Activated CD8-positive, alpha-beta memory T cell treated with anti-CD3 and anti-CD28 coated beads for 4 hours (primary cell): Measurements from ENCODE around the gene SLC6A20.

Source experiments
- DNase-seq, 2 donors: peaks; one replicate each; pipeline ENCODE4 v3.0.0-alpha.2; 2020; ENCODE audit warnings: low read depth in 2 of 2

SLC6A20 gene

DNA sequence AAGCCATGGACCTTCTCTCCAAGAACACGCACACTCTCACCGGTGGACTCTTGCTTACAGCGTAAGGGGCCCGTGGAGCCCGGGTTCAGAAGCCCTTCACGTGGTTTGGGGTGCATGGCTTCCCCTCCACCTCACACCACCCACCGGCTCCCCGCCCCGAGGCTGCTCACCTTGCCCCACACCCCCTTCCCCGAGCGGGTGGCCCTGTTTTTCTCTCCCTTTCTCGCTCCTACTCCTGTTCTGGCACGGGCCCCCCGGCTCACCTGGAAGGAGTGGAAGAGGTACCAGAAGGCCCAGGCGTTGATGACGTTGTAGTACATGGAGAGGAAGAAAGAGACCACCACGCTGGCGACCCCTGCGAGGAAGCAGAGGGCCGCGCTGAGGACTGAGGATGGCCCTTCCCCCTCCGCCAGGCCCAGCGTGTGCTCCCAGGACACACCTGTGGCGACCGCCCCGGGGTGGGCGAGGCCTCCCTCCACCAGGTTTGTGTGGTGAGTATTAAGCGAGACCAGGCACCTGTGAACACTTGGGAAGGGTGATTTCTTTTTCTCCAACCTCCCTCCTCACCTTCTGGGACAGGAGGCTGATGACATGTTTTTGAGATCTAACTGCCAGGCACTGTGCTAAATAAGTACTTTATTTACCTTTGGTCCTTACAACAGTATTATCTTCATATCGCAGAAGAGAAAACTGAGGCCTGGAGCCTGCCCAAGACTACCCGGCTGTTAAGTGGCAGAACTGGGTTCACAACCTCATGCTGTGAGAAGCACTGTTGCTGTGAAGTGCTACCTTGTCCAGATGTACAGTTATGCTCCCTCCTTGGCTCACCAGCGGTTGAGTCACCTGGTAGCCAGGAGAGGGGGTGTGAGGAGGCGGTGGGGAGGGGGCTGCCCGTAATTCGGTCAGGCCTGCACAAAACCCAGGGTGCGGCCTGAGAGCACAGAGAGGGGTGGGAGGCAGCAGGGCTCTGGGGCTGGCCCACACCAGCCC is 16.3 kb downstream of the SLC6A20 start:
- no peak for DNase-seq

- no peak for DNase-seq
These were observed 17.6 kb downstream of the SLC6A20 start for GRCh38 chr3:45778761-45779201.

DNA sequence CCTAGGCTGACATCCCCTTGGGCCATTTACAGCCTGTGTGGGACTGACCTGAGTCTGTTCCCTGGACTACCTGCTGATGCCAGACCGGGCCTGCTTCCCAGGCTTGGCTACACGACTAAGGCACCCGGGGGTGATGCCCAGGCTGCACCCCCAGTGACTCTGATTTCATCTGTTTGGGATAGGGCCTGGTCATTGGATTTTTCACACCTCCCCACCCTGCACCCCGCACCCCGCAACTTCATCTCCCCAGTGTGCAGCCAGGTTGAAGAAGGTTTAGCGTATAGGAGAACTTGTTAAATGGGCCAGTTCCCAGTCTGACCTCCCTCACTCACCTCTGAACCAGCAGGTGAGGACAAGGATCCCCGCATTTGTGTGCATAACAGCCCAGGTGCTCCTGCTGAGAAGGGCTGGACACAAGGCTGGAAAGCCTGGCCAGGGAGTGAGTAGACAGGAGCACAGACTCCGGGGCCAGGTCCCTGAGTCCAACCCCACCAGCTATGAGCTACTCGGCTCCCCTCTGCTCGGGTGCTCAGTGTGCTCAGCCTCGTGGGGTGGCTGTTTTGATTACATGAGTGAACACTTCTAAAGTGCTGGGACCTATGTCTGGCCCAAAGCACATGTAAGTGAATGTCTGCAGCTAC is 18.5 kb downstream of the SLC6A20 start:
- DNase-seq, result no peak

GRCh38 chr3:45777111-45777745 is 19.1 kb downstream of the SLC6A20 start:
- DNase-seq, result no peak

GRCh38 chr3:45776611-45777010 is 19.7 kb downstream of the SLC6A20 start:
- DNase-seq, result no peak

DNA sequence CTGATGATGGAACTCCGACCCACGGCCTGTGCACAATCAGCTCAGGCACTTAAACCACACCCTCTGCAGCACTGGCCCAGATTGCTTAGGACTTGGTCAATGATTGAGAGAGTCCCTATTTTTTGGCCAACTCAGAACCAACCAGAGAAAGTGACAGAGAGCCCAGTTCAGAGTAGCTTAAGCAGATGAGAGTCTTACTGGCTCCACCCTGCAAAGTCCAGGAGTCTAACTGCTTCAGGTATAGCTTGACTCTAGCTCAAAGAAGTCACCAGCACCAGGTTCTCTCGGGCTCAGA is 20.1 kb downstream of the SLC6A20 start:
- DNase-seq, result no peak

DNA sequence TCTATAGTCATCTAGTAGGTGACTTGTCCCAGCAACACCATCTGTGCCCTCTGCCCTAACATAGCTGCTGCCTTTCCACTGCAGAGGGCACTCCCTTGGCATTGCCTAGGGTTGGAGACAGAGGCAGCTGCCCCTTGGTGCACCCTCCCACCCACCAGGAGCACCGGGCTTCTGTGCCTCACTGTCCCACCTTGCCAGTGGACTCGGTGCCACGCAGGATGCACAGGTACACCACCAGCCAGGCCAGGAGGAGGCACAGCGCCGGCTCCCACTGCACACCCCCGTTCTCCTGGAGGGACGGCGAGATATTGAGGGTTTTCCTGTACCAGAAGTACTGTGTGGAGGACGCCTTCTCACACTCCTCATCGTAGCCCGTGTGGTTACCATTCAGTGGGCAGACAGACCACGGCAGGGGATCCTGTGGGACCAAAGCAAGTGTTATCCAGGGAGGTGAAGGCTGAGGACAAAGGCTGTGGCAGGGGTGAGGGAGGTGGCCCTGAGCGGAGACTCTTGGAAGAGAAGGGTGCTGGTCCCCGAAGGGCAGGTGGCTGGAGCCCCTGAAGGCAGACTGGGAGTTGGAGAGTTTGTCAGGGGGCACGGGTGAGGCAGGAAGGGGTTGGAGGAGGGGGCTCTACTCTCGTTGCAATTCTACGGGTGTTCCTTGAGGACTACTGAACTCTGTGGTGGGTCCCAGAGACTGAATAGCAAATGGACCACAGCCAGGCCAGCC is 20.6 kb downstream of the SLC6A20 start:
- no peak for DNase-seq

GRCh38 chr3:45774581-45775521 is 21.5 kb downstream of the SLC6A20 start:
- DNase-seq, result no peak

- DNase-seq, result no peak
These were observed 22.5 kb downstream of the SLC6A20 start for GRCh38 chr3:45773714-45774449.

DNA sequence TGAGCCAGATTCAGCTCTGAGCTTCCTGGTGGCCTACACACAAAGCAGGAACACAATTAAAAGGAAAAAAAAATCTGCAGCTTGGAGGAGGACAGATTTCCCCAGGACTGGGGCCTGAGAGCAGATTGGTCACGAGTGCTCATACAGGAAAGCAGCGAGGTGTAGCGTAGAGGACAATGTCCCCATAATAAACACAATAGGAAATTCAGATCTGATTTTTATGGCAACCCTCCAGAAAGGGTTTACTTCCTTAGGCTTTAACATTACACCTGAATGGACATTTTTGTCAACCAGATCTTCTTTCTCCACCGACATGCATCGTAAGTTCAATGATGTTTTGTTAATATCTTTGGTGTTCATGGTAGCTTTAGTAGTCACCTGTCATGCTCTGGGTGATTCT is 23.3 kb downstream of the SLC6A20 start:
- no peak for DNase-seq

- no peak for DNase-seq
These were observed 23.8 kb downstream of the SLC6A20 start for GRCh38 chr3:45772341-45773035.

DNA sequence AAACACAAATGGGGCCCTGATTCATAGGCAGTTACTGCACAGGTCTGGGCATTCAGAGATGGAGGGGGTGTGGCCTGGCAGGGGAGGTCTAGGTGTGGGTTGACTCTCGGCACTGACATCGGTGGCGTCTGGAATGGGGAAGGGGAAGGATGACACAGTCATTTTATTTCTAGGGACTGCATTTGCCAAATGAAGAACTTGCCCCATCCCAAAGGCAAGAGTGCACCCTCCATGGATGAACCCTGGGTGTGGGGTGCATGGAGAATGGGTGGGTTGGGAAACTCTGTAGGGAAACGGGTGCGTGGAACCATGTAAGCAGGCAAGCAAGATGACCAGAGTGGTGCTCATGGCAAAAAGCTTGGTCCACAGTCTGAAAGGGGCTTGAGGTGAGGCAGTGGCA is 24.5 kb downstream of the SLC6A20 start:
- DNase-seq, result no peak

- DNase-seq, result no peak
These were observed 25.1 kb downstream of the SLC6A20 start for GRCh38 chr3:45771166-45771775.

DNA sequence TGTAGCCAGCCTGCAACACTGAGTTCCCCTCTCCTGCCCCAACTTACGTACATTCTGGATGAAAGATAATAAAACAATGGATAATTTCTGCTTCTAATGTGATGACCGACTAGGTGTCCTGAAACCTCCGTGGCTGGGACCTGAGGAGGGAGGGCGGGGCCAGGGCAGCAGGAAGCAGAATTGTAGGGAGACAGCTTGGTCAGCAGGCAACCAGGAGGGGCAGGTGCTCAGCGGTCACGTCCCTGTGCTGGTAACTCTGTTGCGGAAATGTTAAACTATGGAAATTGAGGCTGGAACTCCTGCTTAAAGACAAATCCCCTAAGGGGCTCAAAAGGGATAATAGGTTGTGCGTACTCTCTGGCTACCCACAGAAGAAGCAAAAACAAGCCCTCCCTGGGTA is 30.4 kb downstream of the SLC6A20 start:
- DNase-seq, result no peak

DNA sequence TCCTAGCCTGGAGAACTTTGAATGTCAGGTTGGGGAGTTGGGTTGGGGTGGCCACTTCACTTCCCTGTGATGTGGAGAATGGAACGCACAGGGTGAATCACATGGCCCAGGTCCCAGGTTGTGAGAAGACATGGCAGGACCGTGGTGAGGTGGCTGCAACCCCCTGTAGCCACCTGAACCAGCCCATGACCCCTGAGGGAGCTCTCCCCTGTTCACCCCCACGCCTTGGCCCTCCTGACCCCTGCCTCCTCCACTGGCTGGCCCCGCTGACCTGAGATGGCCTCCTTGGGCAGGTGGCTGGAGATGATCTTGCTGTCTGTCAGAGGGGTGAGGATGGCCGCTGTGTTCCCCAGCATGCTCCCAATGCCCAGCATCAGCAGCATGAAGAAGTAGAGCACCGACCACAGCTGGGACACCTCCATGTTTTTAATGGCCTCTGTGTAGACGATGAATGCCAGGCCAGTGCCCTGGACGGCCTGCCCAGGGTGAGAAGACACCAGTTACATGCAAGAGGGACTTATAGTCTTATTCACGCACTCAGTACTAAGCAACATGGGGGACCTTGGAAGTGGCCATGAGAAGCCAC is 31.0 kb downstream of the SLC6A20 start:
- DNase-seq, result no peak

DNA sequence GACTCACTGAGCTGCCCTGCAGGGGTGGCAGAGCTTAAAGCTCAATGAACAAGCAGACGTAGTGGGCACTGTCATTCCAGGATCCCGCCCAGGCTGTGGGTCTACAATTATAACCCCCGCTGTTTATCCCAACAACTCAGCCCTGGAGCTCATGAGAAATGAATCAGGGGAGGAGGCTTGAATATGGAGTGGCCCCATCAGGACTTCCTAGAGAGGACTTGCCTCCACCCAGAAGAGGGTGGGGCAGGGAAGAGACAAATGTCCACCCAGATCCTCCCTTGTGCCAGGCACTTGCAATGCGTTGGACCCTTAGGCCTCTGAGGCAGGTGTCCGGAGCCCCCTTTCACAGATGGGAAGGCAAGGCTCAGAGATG is 33.0 kb downstream of the SLC6A20 start:
- DNase-seq, result no peak

GRCh38 chr3:45762647-45763302 is 33.6 kb downstream of the SLC6A20 start:
- no peak for DNase-seq

DNA sequence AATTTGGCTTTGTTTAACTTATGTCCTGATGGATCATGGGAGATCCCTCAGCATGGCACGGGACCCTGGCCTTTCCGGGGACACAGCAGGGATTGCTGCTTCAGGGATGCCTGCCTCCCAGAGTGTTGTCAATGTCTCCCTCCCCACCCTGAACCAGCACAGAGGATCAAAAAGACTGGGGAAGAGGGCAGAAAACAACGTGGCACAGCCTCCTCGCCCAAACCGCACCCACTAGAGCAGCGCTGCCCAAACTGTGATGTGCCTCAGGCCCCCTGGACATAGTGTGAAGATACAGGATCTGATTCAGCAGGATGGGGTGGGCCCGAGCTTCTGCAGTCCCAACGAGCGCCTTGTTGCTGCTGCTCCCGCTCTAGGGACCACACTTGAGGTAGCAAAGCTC is 34.5 kb downstream of the SLC6A20 start:
- no peak for DNase-seq
